Prostate gland (tissue), 2 donors: ENCODE data around the gene SPTBN1. TPM values are rescaled to one million over a fixed set of nuclear protein-coding genes. Genes with fewer than 3 reads are reported as not detected.

ENCODE experiments used
- DNase-seq: peaks from one replicate; pipeline ENCODE4 v3.0.0-alpha.2; 2019; ENCODE audit warnings: low spot score
- H3K27ac ChIP-seq, 2 donors: fragments of 200-600 bp; sonication (generic); 2 replicates each; pipeline ENCODE4 v1.5.1; 2017 to 2019
- H3K27me3 ChIP-seq: fragments of 200-600 bp; sonication (generic); replicated peaks from 2 replicates; pipeline ENCODE4 v1.5.1; 2019; ENCODE audit not compliant: insufficient read depth
- H3K36me3 ChIP-seq, 2 donors: fragments of 200-600 bp; sonication (generic); 1 replicate in 1 of 2; 2 replicates in 1 of 2; pipeline versions ENCODE4 v1.5.1 to v1.8.1; 2017 to 2019
- H3K4me1 ChIP-seq: fragments of 200-600 bp; sonication (generic); replicated peaks from 2 replicates; pipeline ENCODE4 v1.5.1; 2019
- H3K4me3 ChIP-seq, 2 donors: fragments of 200-600 bp; sonication (generic); 2 replicates each; pipeline ENCODE4 v1.5.1; 2017 to 2019
- H3K9me3 ChIP-seq: fragments of 200-600 bp; sonication (generic); 2 replicates; pipeline ENCODE4 v1.5.1; 2017
- POLR2A ChIP-seq: fragments of 450-650 bp; IDR thresholded peaks from one replicate; pipeline ENCODE4 v1.6.1; 2016; ENCODE audit warnings: antibody characterized with exemption, mild to moderate bottlenecking
- POLR2AphosphoS5 ChIP-seq: sonication (generic); formaldehyde crosslinking; IDR thresholded peaks from one replicate; pipeline ENCODE4 v1.6.1; 2017; ENCODE audit warnings: antibody characterized with exemption
- WGBS: methylation state at CpG from one replicate; pipeline ENCODE4 v1.1.5; 2018; 5-methylcytosine and 5-hydroxymethylcytosine counted together
- intact Hi-C: fragments of 100-400 bp; cut with DNase I; formaldehyde crosslinking; loops from one replicate; pipeline ENCODE4 v1.14.2; 2022
- total RNA-seq, 2 donors: library from RNA; depleted of rRNA; stranded (reverse); fragments of >200 nt; gene quantifications; one replicate each; pipeline ENCODE4 v1.1.0, GENCODE V29; 2016
- TF ChIP-seq, protein P1 (sequence below), 4 experiments: fragments of 200-600 bp in 2 of 4; fragments of 450-650 bp in 2 of 4; sonication (generic) in 2 of 4; IDR thresholded peaks; 1 replicate in 3 of 4; 2 replicates in 1 of 4; pipeline ENCODE4 v1.5.1; 2016 to 2019; ENCODE audit warnings: antibody characterized with exemption in 4 of 4, mild to moderate bottlenecking in 2 of 4, moderate library complexity in 2 of 4

The SPTBN1 gene
- total RNA-seq, 2 donors from 2014 or later: 146 to 348 TPM

DNA sequence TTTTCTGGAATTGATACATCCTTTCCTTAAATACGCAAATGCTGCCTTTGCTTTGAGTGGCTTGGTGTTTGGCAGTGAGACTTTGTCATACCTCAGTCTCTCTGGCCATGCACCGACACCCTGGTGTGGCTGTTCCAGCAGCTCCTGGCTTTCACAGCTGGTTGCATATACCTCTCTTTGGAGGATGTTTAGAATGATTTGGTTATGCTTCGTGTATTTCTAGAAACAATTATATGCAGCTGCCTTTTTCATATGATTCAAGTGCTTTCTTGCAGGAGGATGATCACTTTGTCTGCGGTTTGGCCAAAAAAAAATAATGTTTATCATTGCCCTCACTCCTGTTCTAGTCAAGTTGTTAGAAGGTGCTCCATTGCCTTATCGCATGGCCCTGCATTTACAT, 172.3 kb downstream of the SPTBN1 start:
- Histone ChIP-seq H3K4me1 (no peaks in the 10 kb centered on the region), H3K27me3 (no peaks in the 10 kb centered on the region), H3K9me3 (no peaks in the 10 kb centered on the region), H3K27ac (no peak overlapping the region), H3K4me3 (no peak overlapping the region), H3K36me3 (peaks cover 11 to 26% of the 10 kb centered on the region in 2 donors)
- intact Hi-C loops: loop anchor here (5.0 kb wide), 1 partner anchor 66 kb away; no protein-coding TSS in a partner anchor
- WGBS: 90% methylated on average over 5 of the region's 5 CpGs
- no peak for DNase-seq
- TF ChIP-seq POLR2A: no peak
- no peak for TF ChIP-seq POLR2AphosphoS5
- TF ChIP-seq, protein P1, sequence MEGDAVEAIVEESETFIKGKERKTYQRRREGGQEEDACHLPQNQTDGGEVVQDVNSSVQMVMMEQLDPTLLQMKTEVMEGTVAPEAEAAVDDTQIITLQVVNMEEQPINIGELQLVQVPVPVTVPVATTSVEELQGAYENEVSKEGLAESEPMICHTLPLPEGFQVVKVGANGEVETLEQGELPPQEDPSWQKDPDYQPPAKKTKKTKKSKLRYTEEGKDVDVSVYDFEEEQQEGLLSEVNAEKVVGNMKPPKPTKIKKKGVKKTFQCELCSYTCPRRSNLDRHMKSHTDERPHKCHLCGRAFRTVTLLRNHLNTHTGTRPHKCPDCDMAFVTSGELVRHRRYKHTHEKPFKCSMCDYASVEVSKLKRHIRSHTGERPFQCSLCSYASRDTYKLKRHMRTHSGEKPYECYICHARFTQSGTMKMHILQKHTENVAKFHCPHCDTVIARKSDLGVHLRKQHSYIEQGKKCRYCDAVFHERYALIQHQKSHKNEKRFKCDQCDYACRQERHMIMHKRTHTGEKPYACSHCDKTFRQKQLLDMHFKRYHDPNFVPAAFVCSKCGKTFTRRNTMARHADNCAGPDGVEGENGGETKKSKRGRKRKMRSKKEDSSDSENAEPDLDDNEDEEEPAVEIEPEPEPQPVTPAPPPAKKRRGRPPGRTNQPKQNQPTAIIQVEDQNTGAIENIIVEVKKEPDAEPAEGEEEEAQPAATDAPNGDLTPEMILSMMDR (IDR thresholded peaks at IDR 0.05): no peak

DNA sequence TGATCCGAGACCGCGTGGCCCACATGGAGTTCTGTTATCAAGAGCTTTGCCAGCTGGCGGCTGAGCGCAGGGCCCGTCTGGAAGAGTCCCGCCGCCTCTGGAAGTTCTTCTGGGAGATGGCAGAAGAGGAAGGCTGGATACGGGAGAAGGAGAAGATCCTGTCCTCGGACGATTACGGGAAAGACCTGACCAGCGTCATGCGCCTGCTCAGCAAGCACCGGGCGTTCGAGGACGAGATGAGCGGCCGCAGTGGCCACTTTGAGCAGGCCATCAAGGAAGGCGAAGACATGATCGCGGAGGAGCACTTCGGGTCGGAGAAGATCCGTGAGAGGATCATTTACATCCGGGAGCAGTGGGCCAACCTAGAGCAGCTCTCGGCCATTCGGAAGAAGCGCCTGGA, 172.8 kb downstream of the SPTBN1 start:
- Histone ChIP-seq H3K4me3 (no peak overlapping the region), H3K9me3 (no peaks in the 10 kb centered on the region), H3K27me3 (no peaks in the 10 kb centered on the region), H3K27ac (no peak overlapping the region), H3K4me1 (no peaks in the 10 kb centered on the region), H3K36me3 (peaks cover 11 to 26% of the 10 kb centered on the region in 2 donors)
- WGBS: 96% methylated on average over 30 of the region's 30 CpGs
- TF ChIP-seq POLR2AphosphoS5 (no peak), POLR2A (no peak)
- TF ChIP-seq, protein P1 (IDR thresholded peaks at IDR 0.05): no peak
- intact Hi-C loops: loop anchor here (5.0 kb wide), 1 partner anchor 67 kb away; no protein-coding TSS in a partner anchor
- no peak for DNase-seq

DNA sequence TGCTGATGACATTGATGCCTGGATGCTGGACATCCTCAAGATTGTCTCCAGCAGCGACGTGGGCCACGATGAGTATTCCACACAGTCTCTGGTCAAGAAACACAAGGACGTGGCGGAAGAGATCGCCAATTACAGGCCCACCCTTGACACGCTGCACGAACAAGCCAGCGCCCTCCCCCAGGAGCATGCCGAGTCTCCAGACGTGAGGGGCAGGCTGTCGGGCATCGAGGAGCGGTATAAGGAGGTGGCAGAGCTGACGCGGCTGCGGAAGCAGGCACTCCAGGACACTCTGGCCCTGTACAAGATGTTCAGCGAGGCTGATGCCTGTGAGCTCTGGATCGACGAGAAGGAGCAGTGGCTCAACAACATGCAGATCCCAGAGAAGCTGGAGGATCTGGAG, 173.3 kb downstream of the SPTBN1 start:
- TF ChIP-seq POLR2AphosphoS5 (no peak), POLR2A (no peak)
- TF ChIP-seq, protein P1 (IDR thresholded peaks at IDR 0.05): no peak
- Histone ChIP-seq H3K9me3 (no peaks in the 10 kb centered on the region), H3K4me1 (no peaks in the 10 kb centered on the region), H3K4me3 (no peak overlapping the region), H3K27me3 (no peaks in the 10 kb centered on the region), H3K27ac (no peak overlapping the region), H3K36me3 (peaks cover 11 to 26% of the 10 kb centered on the region in 2 donors)
- no peak for DNase-seq
- intact Hi-C loops: loop anchor here (5.0 kb wide), 1 partner anchor 67 kb away; no protein-coding TSS in a partner anchor
- 95% methylated on average over 19 of the region's 20 CpGs for WGBS

DNA sequence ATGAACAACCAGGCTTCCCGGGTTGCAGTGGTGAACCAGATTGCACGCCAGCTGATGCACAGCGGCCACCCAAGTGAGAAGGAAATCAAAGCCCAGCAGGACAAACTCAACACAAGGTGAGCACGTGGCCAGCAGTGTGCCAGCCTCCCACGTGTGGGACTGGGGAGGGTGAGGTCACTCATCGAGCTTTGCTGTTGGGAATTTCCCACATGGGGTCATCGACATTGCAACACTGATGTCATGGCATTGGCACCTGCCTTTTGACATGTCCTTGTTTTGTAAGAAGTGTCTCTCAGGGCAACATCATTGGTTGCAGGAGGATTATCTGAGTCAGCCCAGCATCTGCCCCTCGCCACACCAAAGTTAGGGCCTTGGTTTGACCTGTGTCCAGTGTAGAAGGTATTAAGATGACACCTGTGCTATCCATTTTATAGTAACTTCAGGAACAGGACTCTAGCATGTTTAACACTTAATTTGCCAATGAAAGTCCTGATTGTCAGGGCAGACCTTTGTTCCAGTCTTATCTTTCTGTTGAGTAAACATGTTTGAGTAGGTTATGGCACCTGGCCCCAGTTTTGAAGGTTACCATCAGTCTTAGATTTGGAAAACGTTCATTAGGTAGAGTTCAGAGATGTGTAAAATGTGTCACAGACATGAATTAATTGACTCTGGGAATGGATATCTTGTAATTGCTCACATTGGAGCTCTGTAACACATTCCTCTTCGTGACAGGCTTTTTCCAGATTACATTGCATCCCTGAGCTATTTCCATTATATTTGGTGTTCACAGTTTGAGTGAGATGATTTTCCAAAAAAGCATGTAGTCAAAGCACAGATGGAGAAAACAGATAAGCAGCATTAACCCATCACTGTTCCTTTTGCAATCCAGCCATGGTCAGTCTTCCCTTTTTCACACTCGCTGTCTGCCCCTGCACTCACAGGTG, 174.1 kb downstream of the SPTBN1 start:
- Histone ChIP-seq H3K4me3 (no peak overlapping the region), H3K27me3 (no peaks in the 10 kb centered on the region), H3K9me3 (no peaks in the 10 kb centered on the region), H3K4me1 (no peaks in the 10 kb centered on the region), H3K36me3 (peaks cover 11 to 26% of the 10 kb centered on the region in 2 donors), H3K27ac (no peak overlapping the region)
- TF ChIP-seq, protein P1 (IDR thresholded peaks at IDR 0.05): no peak
- TF ChIP-seq POLR2AphosphoS5 (no peak), POLR2A (no peak)
- no peak for DNase-seq
- WGBS: 61% methylated on average over 11 of the region's 11 CpGs
- intact Hi-C loops: loop anchor here (5.0 to 10.0 kb wide), 3 partner anchors 42 to 175 kb away; partner anchors contain the start of gene SPTBN1
